Lower lobe of right lung (tissue), 2 donors: ENCODE data around the gene TMEM72. TPM values are rescaled to one million over a fixed set of nuclear protein-coding genes. Genes with fewer than 3 reads are reported as not detected.

ENCODE experiments used
- ATAC-seq, 2 donors: fragments of 200-7000 bp; cut with Tn5 transposase; one replicate each; pipeline ENCODE4 v1.9.1; 2020 to 2022; ENCODE audit warnings: mild to moderate bottlenecking in 2 of 2, moderate library complexity in 2 of 2
- DNase-seq: peaks from one replicate; pipeline ENCODE4 v3.0.0-alpha.2; 2020
- H3K27ac ChIP-seq: fragments of 200-600 bp; one replicate; pipeline ENCODE4 v1.8.0; 2022
- H3K27me3 ChIP-seq: fragments of 200-600 bp; one replicate; pipeline ENCODE4 v1.8.0; 2022; ENCODE audit warnings: low read depth
- H3K36me3 ChIP-seq: fragments of 200-600 bp; one replicate; pipeline ENCODE4 v1.8.0; 2022; ENCODE audit warnings: mild to moderate bottlenecking
- H3K4me1 ChIP-seq: fragments of 200-600 bp; one replicate; pipeline ENCODE4 v1.8.0; 2022
- H3K4me3 ChIP-seq: fragments of 200-600 bp; one replicate; pipeline ENCODE4 v1.8.0; 2022; ENCODE audit warnings: mild to moderate bottlenecking
- H3K9me3 ChIP-seq: fragments of 200-600 bp; one replicate; pipeline ENCODE4 v1.8.0; 2022
- intact Hi-C: fragments of 100-400 bp; cut with DNase I; formaldehyde crosslinking; loops from one replicate; pipeline ENCODE4 v1.11.0; 2022
- total RNA-seq: library from RNA; stranded (reverse); fragmentation: NEBNext Ultra II Directional; extraction: Animal tissue kit (Norgen Biotek cat#: 25700); gene quantifications from one replicate; pipeline ENCODE4 v1.2.1, GENCODE V29; 2021
- TF ChIP-seq, protein P1 (sequence below): fragments of 200-600 bp; IDR thresholded peaks from one replicate; pipeline ENCODE4 v1.8.0; 2022; ENCODE audit warnings: antibody characterized with exemption, mild to moderate bottlenecking
- donor health status: DM: no; HTN: yes; CAD: no; lungs with severe emphysema.

The TMEM72 gene
- total RNA-seq, 1 donor from 2014 or later, result not detected

DNA sequence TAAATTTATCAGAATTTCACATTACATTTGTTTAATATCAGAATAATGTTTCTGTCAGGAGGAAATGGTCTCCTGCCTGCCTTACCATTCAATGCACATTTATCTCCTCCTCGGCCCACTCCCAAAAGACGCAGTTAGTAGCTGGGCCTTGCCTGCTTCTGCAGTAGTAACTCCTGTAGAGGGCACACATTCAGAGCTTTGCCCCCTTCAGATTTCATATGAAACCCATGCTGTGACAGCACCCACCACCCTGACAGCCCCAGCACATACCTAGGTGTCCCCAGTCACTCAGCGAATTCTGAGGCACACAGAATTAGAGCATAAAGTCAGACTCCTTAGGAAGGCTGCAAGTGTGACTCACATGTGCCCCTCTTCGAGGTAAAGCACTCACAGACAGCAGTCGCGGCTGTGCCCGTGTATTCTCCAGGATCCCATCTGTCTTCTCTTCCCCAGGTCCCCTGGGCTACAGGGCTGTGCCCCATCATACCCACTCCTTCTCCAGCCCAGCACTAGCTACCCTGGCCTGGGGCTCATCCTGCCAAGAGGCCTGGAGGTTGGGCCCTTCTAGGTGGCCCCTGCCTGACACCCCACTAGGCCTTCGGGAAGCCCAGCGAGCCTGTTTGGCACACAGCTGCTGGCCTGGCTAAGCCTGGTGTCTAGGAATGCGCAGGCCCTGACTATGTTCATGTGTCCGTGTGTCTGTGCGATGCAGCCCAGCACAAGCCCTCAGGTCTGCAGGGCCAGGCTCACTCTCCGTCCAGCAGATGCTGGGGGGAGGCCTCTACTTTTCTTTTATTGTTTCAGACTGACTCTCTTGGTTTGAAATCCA lies 72.1 kb downstream of the TMEM72 start:
- Histone ChIP-seq H3K4me1 (peaks cover 88% of the 10 kb centered on the region), H3K27me3 (no peaks in the 10 kb centered on the region), H3K36me3 (peaks cover 30% of the 10 kb centered on the region), H3K27ac (peak overlapping the region; percentile 72), H3K9me3 (no peaks in the 10 kb centered on the region), H3K4me3 (no peak overlapping the region)
- intact Hi-C loops, result no loop called here
- TF ChIP-seq, protein P1, sequence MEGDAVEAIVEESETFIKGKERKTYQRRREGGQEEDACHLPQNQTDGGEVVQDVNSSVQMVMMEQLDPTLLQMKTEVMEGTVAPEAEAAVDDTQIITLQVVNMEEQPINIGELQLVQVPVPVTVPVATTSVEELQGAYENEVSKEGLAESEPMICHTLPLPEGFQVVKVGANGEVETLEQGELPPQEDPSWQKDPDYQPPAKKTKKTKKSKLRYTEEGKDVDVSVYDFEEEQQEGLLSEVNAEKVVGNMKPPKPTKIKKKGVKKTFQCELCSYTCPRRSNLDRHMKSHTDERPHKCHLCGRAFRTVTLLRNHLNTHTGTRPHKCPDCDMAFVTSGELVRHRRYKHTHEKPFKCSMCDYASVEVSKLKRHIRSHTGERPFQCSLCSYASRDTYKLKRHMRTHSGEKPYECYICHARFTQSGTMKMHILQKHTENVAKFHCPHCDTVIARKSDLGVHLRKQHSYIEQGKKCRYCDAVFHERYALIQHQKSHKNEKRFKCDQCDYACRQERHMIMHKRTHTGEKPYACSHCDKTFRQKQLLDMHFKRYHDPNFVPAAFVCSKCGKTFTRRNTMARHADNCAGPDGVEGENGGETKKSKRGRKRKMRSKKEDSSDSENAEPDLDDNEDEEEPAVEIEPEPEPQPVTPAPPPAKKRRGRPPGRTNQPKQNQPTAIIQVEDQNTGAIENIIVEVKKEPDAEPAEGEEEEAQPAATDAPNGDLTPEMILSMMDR, result no peak
- DNase-seq (no peak), ATAC-seq (no peak)

DNA sequence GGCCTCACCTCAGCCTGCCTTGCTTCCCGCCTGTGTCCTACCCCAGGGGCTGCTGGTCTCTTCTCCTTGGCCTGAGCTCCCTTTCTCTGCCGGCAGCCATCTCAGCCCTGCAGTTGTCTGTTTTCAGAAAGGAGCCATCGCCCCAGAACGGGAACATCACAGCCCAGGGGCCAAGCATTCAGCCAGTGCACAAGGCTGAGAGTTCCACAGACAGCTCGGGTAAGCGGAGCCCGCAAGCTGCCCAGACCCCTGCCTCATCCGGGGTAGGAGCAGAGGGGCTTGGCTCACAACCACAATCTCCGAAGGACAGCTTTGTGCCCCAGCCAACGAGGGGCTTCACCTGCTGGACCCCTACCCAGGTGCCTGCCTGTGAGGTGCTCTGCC lies 72.8 kb downstream of the TMEM72 start:
- H3K4me1 ChIP-seq, result peaks cover 84% of the 10 kb centered on the region
- intact Hi-C loops, result no loop called here
- no peak for DNase-seq

DNA sequence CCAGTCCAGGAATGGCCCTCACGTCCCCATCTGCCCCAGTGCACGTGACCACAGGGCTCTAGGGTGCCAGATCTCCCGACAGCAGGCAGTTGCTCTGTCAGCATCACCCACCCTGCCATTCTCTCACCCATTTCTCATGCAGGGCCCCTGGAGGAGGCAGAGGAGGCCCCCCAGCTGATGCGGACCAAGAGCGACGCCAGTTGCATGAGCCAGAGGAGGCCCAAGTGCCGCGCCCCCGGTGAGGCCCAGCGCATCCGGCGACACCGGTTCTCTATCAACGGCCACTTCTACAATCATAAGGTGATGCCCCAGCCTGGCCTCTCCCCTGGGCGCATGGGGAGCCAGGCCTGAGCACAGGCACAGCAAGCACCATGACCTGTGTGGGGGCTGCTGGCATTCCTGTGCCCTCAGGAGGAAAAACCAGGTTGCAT lies 73.5 kb downstream of the TMEM72 start:
- ATAC-seq (no peak), DNase-seq (no peak)
- intact Hi-C loops, result no loop called here
- H3K27me3 ChIP-seq, result no peaks in the 10 kb centered on the region
- H3K36me3 ChIP-seq, result peaks cover 43% of the 10 kb centered on the region
- H3K9me3 ChIP-seq, result no peaks in the 10 kb centered on the region
- H3K4me1 ChIP-seq, result peaks cover 76% of the 10 kb centered on the region
- peak overlapping the region; percentile 72 for H3K27ac ChIP-seq
- no peak overlapping the region for H3K4me3 ChIP-seq
- TF ChIP-seq, protein P1, result no peak

More for the DNA sequence above, 72.8 kb downstream of the TMEM72 start:
- Histone ChIP-seq H3K9me3 (no peaks in the 10 kb centered on the region), H3K27ac (peak overlapping the region; percentile 72), H3K4me3 (no peak overlapping the region), H3K27me3 (no peaks in the 10 kb centered on the region), H3K36me3 (peaks cover 35% of the 10 kb centered on the region)
- no peak for ATAC-seq
- TF ChIP-seq, protein P1, result no peak

DNA sequence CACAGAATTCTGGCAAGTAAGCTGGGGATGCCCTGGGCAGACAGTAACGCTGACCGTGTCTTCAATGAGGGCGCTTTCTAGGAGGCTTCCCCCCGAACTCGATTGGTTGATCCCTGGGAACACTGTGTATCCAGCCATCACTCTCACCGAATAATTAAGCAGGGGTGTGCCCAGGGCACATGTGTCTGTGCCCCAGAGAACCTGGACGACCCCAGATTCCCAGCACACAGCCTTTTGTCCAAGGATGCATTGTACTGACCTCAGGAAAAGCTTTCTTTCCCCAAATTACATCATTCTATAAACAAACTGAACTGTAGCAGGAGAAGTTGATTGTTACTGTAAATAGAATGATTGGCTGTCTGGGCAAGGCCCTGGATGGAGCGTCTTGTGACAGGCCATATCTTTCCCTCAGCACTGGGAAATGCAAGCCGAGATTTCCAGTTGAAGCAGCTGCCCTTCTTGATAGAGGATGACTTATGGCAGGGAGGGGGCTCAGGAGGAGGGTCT lies 74.1 kb downstream of the TMEM72 start:
- DNase-seq (no peak), ATAC-seq (peak; percentile 29 to 49)
- Histone ChIP-seq H3K27me3 (no peaks in the 10 kb centered on the region), H3K36me3 (peaks cover 48% of the 10 kb centered on the region), H3K9me3 (no peaks in the 10 kb centered on the region), H3K4me1 (peaks cover 70% of the 10 kb centered on the region), H3K4me3 (no peak overlapping the region), H3K27ac (peak overlapping the region; percentile 72)
- TF ChIP-seq, protein P1, result no peak
- intact Hi-C loops, result no loop called here

DNA sequence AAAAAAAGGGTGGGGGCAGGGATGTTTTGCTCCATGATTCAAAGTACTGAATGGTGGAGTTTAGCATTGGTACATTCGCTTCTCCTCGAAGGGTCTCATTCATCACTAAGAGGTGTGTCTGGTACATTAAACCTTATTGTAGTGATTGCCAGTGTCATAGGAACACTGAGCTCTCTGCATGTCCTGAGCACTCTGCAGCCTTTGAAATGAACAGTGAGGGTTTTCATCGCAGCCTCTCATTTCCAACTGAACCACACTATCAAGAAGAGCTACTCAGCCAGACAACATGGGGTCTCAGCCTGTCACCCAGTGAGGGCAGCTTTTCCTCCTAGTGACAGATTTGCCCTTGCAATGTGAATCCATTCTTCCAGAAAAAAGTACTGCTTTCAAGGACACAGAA lies 75.0 kb downstream of the TMEM72 start:
- H3K36me3 ChIP-seq, result peaks cover 54% of the 10 kb centered on the region
- peak overlapping the region; percentile 72 for H3K27ac ChIP-seq
- DNase-seq, result no peak
- intact Hi-C loops, result no loop called here
- no peaks in the 10 kb centered on the region for H3K27me3 ChIP-seq
- ATAC-seq, result no peak
- TF ChIP-seq, protein P1, result no peak
- H3K4me1 ChIP-seq, result peaks cover 69% of the 10 kb centered on the region
- no peak overlapping the region for H3K4me3 ChIP-seq
- H3K9me3 ChIP-seq, result no peaks in the 10 kb centered on the region

Other genes starting within 250 kb of the TMEM72 start
- 49.0 TPM for gene RASSF4, start 48.5 kb downstream of the TMEM72 start, total RNA-seq
- 108 TPM for gene DEPP1, start 67.5 kb downstream of the TMEM72 start, total RNA-seq
- gene ZNF22, start 89.6 kb downstream of the TMEM72 start, total RNA-seq, result 22.1 TPM